ENCODE data around the gene GATAD2B.

The GATAD2B gene

DNA sequence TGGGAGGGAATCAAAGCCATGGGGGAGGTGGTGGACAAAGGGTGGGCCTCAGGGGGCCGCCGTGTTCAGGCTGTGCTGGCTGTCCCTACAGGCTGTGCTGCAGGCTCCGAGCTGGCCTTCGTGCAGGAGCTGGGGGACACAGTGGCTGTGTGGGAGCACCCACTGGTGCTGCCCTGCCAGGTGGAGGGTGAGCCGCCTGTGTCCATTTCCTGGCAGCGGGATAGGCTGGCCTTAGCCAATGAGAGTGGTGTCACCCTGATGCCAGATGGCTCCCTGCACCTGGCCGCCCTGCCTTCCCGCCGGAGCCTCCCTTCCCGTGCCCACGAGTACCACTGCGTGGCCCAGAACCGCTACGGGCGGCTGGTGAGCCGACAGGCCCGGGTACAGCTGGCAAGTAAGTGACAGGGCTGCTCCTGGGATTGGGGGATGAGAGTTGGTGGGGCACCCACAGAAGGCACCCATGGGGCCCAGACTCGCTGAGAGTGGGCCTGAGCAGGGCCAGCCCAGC is 127.4 kb downstream of the GATAD2B start:
- Histone ChIP-seq H3K36me3 (replicated peaks) (no peaks in the 10 kb centered on the region), H3K4me3 (ENCODE audit: low read depth, low read length) (no peak overlapping the region), H3K27ac (no peak overlapping the region), H3K27me3 (replicated peaks) (no peaks in the 10 kb centered on the region)
- in situ Hi-C loops (cut with HindIII; ENCODE audit: low pct_ligation_motif_present, low sequenced_read_pairs): no loop called here
- TF ChIP-seq, protein P1, sequence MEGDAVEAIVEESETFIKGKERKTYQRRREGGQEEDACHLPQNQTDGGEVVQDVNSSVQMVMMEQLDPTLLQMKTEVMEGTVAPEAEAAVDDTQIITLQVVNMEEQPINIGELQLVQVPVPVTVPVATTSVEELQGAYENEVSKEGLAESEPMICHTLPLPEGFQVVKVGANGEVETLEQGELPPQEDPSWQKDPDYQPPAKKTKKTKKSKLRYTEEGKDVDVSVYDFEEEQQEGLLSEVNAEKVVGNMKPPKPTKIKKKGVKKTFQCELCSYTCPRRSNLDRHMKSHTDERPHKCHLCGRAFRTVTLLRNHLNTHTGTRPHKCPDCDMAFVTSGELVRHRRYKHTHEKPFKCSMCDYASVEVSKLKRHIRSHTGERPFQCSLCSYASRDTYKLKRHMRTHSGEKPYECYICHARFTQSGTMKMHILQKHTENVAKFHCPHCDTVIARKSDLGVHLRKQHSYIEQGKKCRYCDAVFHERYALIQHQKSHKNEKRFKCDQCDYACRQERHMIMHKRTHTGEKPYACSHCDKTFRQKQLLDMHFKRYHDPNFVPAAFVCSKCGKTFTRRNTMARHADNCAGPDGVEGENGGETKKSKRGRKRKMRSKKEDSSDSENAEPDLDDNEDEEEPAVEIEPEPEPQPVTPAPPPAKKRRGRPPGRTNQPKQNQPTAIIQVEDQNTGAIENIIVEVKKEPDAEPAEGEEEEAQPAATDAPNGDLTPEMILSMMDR (IDR thresholded peaks at IDR 0.05; ENCODE audit: low read depth, low read length, missing control alignments): no peak
- no peak for DNase-seq

DNA sequence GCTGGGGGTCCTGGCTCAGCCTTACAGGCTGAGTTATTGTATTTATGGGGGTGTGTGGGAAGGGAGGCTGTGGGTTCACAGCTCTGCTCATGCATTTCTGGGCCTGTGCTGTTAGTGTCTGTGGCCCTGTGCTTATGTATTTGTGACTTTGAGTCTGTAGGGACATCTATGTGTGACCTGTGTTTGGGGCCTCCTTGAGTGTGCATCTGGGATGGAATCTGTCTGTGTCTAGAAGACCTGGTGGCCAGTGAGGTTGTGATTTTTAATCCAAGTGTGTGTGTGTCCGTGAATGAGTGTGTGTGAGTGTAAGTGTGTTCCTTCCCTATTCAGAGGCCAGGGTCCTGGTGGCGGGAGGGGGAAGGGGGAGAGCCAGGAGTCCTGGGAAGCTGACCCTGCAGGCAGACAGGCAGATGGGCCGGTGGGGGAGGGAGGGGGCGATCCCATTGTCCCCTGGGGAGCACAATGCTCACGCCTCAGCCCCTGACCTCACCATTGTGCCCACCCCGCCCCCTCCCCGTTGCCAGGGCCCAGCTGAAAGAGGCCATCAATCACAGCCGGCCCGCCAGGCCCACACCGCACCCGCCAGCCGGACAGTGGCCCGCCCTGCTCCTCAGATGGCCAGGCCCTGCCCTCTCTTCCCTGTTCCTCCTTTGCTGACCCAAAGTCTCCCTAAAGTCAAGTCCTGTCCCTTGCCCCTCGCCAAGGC is 128.0 kb downstream of the GATAD2B start:
- no peak for DNase-seq
- TF ChIP-seq, protein P1 (IDR thresholded peaks at IDR 0.05; ENCODE audit: low read depth, low read length, missing control alignments): no peak
- Histone ChIP-seq H3K4me3 (ENCODE audit: low read depth, low read length) (no peak overlapping the region), H3K27ac (no peak overlapping the region), H3K36me3 (replicated peaks) (no peaks in the 10 kb centered on the region), H3K27me3 (replicated peaks) (no peaks in the 10 kb centered on the region)
- in situ Hi-C loops (cut with HindIII; ENCODE audit: low pct_ligation_motif_present, low sequenced_read_pairs): no loop called here

DNA sequence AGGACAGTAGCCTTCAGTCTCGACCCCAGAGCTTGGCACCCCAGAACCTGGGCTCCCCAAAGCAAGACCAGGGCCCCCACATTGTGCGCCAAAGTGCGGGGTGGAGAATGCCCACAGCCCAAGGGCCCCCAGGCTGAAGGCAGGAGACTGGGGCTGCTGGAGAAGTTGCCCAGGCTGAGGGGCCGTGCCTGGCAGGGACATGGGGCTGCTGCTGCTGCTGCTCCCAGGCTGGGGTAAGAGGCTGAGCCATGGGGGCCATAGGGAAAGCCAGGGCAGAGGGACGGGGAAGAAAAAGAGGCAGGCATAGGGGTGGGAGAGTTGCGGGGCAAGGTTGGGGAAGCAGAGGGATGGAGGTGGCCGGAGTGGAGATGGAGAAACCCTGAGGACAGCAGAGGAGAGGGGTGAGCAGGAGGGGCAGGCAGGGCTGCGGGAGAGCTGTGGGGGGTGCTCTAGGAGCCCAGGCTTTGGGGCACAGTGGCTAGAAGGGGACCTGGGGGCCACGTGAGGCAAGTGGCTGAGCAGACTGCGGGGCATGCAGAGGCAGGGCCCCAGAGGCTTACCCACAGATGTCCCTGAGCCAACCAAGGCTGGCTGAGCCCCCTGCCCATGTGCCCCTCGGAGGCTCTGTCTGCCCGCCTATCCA is 128.7 kb downstream of the GATAD2B start:
- H3K36me3 ChIP-seq (replicated peaks): no peaks in the 10 kb centered on the region
- in situ Hi-C loops (cut with HindIII; ENCODE audit: low pct_ligation_motif_present, low sequenced_read_pairs): no loop called here
- no peak overlapping the region for H3K4me3 ChIP-seq (ENCODE audit: low read depth, low read length)
- no peak for DNase-seq
- H3K27ac ChIP-seq: no peak overlapping the region
- TF ChIP-seq, protein P1 (IDR thresholded peaks at IDR 0.05; ENCODE audit: low read depth, low read length, missing control alignments): no peak
- no peaks in the 10 kb centered on the region for H3K27me3 ChIP-seq (replicated peaks)

DNA sequence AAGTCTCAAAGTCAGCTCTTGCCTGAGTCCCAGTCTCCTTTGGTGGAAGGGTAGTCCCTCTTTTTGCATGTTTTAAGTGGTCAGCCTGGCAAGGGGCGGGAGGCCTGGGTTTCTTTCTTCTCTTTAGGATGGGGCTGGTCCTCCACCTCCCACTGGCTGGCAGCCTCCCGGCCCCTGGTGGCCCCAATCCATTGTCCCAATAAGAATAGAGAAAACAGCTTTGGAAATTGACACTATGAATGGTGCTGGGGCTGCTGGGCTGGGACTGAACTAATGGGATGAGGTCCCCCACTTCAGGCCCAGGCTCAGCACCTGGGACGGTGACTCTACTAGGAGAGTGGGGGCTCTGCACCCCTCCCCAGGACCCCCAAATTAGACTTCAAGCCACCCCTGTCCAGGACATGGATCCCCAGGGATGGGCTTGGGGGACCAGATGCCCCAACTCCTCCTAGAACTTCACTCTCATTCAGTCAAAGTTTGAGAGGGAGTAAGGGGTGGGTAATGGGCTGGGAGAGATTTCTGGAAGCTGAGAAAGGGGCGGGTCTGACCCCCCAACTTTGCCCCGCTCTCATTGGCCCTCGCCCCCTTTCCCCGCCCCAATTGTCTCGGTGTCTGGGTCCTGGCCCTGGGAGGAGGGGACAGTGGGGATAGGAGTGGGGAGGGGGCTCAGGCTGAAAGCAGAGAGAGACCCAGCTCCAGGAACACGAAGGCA is 129.4 kb downstream of the GATAD2B start:
- no peak overlapping the region for H3K4me3 ChIP-seq (ENCODE audit: low read depth, low read length)
- TF ChIP-seq, protein P1 (IDR thresholded peaks at IDR 0.05; ENCODE audit: low read depth, low read length, missing control alignments): no peak
- no peaks in the 10 kb centered on the region for H3K36me3 ChIP-seq (replicated peaks)
- H3K27me3 ChIP-seq (replicated peaks): no peaks in the 10 kb centered on the region
- H3K27ac ChIP-seq: no peak overlapping the region
- in situ Hi-C loops (cut with HindIII; ENCODE audit: low pct_ligation_motif_present, low sequenced_read_pairs): no loop called here
- DNase-seq: no peak

- in situ Hi-C loops (cut with HindIII; ENCODE audit: low pct_ligation_motif_present, low sequenced_read_pairs): no loop called here
- no peak for DNase-seq
- no peak overlapping the region for H3K27ac ChIP-seq
- H3K27me3 ChIP-seq (replicated peaks): no peaks in the 10 kb centered on the region
- no peak overlapping the region for H3K4me3 ChIP-seq (ENCODE audit: low read depth, low read length)
- TF ChIP-seq, protein P1 (IDR thresholded peaks at IDR 0.05; ENCODE audit: low read depth, low read length, missing control alignments): no peak
- H3K36me3 ChIP-seq (replicated peaks): no peaks in the 10 kb centered on the region
These were observed 130.1 kb downstream of the GATAD2B start for GRCh38 chr1:153792631-153793041.
